H9 (cell line): ENCODE results near the gene ROR1. TPM values are rescaled to one million over a fixed set of nuclear protein-coding genes. Genes with fewer than 3 reads are reported as not detected.

Experiments used
- DNase-seq: peaks from one replicate; pipeline ENCODE4 v3.0.0-alpha.2; 2017
- H2AFZ ChIP-seq: one replicate; pipeline ENCODE4 v1.6.1; 2013; ENCODE audit warnings: mild to moderate bottlenecking, low read length, control low read depth, moderate library complexity
- H2AK5ac ChIP-seq: 2 replicates; pipeline ENCODE4 v1.6.1; 2013; ENCODE audit warnings: low read length, control low read depth, mixed read lengths; ENCODE audit not compliant: insufficient read length
- H2BK120ac ChIP-seq: one replicate; pipeline ENCODE4 v1.6.1; 2013; ENCODE audit warnings: low read depth, mild to moderate bottlenecking, low read length, control low read depth, inconsistent platforms; ENCODE audit not compliant: poor library complexity, severe bottlenecking
- H2BK12ac ChIP-seq: 2 replicates; pipeline ENCODE4 v1.6.1; 2013; ENCODE audit warnings: low read length, control low read depth, mixed read lengths, low read depth; ENCODE audit not compliant: insufficient read length
- H2BK15ac ChIP-seq: 2 replicates; pipeline ENCODE4 v1.6.1; 2013; ENCODE audit warnings: low read depth, low read length, control low read depth
- H2BK20ac ChIP-seq: one replicate; pipeline ENCODE4 v1.6.1; 2013; ENCODE audit warnings: low read depth, mild to moderate bottlenecking, low read length, control low read depth, inconsistent platforms; ENCODE audit not compliant: poor library complexity, severe bottlenecking
- H2BK5ac ChIP-seq: 2 replicates; pipeline ENCODE4 v1.6.1; 2013; ENCODE audit warnings: low read length, control low read depth, mixed read lengths; ENCODE audit not compliant: insufficient read length
- H3K14ac ChIP-seq: 2 replicates; pipeline ENCODE4 v1.6.1; 2013; ENCODE audit warnings: low read length, control low read depth; ENCODE audit not compliant: insufficient read depth
- H3K18ac ChIP-seq: 2 replicates; pipeline ENCODE4 v1.6.1; 2013; ENCODE audit warnings: low read depth, mild to moderate bottlenecking, mixed read lengths, low read length, control low read depth; ENCODE audit not compliant: insufficient read length
- H3K23ac ChIP-seq: 2 replicates; pipeline ENCODE4 v1.6.1; 2013; ENCODE audit warnings: low read length, control low read depth, mixed read lengths, low read depth; ENCODE audit not compliant: insufficient read length
- H3K23me2 ChIP-seq: 2 replicates; pipeline ENCODE4 v1.6.1; 2013; ENCODE audit warnings: low read depth, mild to moderate bottlenecking, mixed read lengths, low read length, control low read depth; ENCODE audit not compliant: insufficient read length, poor library complexity, severe bottlenecking
- H3K27ac ChIP-seq: 2 replicates; pipeline ENCODE4 v1.5.1; 2013; ENCODE audit warnings: low read length, control low read depth, mixed read lengths, low read depth; ENCODE audit not compliant: insufficient read length
- H3K27me3 ChIP-seq: 2 replicates; pipeline ENCODE4 v1.6.1; 2013; ENCODE audit warnings: low read length, control low read depth, inconsistent platforms; ENCODE audit not compliant: insufficient read depth
- H3K4ac ChIP-seq: 2 replicates; pipeline ENCODE4 v1.6.1; 2013; ENCODE audit warnings: low read depth, mild to moderate bottlenecking, control low read depth, inconsistent platforms, low read length, moderate library complexity
- H3K4me1 ChIP-seq: 2 replicates; pipeline ENCODE4 v1.6.1; 2013; ENCODE audit warnings: low read length, control low read depth, inconsistent platforms; ENCODE audit not compliant: insufficient read depth
- H3K4me2 ChIP-seq: 2 replicates; pipeline ENCODE4 v1.6.1; 2013; ENCODE audit warnings: low read length, control low read depth, mixed read lengths; ENCODE audit not compliant: insufficient read length, insufficient read depth
- H3K56ac ChIP-seq: 2 replicates; pipeline ENCODE4 v1.6.1; 2013; ENCODE audit warnings: low read depth, mild to moderate bottlenecking, mixed read lengths, low read length, control low read depth; ENCODE audit not compliant: insufficient read length
- H3K79me1 ChIP-seq: 2 replicates; pipeline ENCODE4 v1.6.1; 2013; ENCODE audit warnings: low read depth, mild to moderate bottlenecking, moderate library complexity, low read length, control low read depth, inconsistent platforms; ENCODE audit not compliant: insufficient read depth, poor library complexity, severe bottlenecking
- H3K79me2 ChIP-seq: 2 replicates; pipeline ENCODE4 v1.6.1; 2013; ENCODE audit warnings: low read length, control low read depth, inconsistent platforms; ENCODE audit not compliant: insufficient read depth
- H3K9ac ChIP-seq: 2 replicates; pipeline ENCODE4 v1.6.1; 2013; ENCODE audit warnings: low read length, control low read depth, mixed read lengths; ENCODE audit not compliant: insufficient read length; ENCODE audit errors: extremely low read depth
- H3K9me3 ChIP-seq: one replicate; pipeline ENCODE4 v1.6.1; 2013; ENCODE audit warnings: low read depth, low read length, inconsistent platforms; ENCODE audit not compliant: control insufficient read depth
- H3T11ph ChIP-seq: one replicate; pipeline ENCODE4 v1.6.1; 2013; ENCODE audit warnings: mild to moderate bottlenecking, low read length, control low read depth, inconsistent platforms
- H4K20me1 ChIP-seq: one replicate; pipeline ENCODE4 v1.6.1; 2013; ENCODE audit not compliant: control insufficient read depth, insufficient read length, insufficient read depth
- H4K5ac ChIP-seq: 2 replicates; pipeline ENCODE4 v1.6.1; 2013; ENCODE audit warnings: low read depth, mild to moderate bottlenecking, mixed read lengths, low read length, control low read depth; ENCODE audit not compliant: insufficient read length
- H4K8ac ChIP-seq: replicated peaks from 2 replicates; pipeline ENCODE4 v1.6.1; 2013; ENCODE audit warnings: low read length, control low read depth, mixed read lengths, low read depth; ENCODE audit not compliant: insufficient read length
- H4K91ac ChIP-seq: 2 replicates; pipeline ENCODE4 v1.6.1; 2013; ENCODE audit warnings: low read depth, mild to moderate bottlenecking, moderate library complexity, mixed read lengths, low read length, control low read depth; ENCODE audit not compliant: insufficient read length
- H3K27ac Mint-ChIP-seq, 3 experiments: 2 replicates in 2 of 3; 3 replicates in 1 of 3; pipeline ENCODE4 v1.8.0; 2020 to 2021; ENCODE audit warnings: mixed read lengths in 3 of 3, mild to moderate bottlenecking in 1 of 3, moderate library complexity in 1 of 3
- H3K27me3 Mint-ChIP-seq: 2 replicates; pipeline ENCODE4 v1.8.0; 2021; ENCODE audit warnings: low read depth, mild to moderate bottlenecking, moderate library complexity, mixed read lengths
- H3K36me3 Mint-ChIP-seq, 3 experiments: 2 replicates in 2 of 3; 3 replicates in 1 of 3; pipeline ENCODE4 v1.8.0; 2020 to 2021; ENCODE audit warnings: low read depth in 3 of 3, mixed read lengths in 3 of 3; ENCODE audit not compliant: insufficient read depth in 1 of 3
- H3K4me1 Mint-ChIP-seq, 2 experiments: 2 replicates each; pipeline ENCODE4 v1.8.0; 2020; ENCODE audit warnings: mixed read lengths in 2 of 2
- H3K4me3 Mint-ChIP-seq, 2 experiments: 2 replicates in 1 of 2; 3 replicates in 1 of 2; pipeline ENCODE4 v1.8.0; 2020 to 2021; ENCODE audit warnings: mild to moderate bottlenecking in 2 of 2, mixed read lengths in 2 of 2, moderate library complexity in 1 of 2
- H3K9me3 Mint-ChIP-seq, 2 experiments: 2 replicates in 1 of 2; 3 replicates in 1 of 2; pipeline ENCODE4 v1.8.0; 2020; ENCODE audit warnings: mild to moderate bottlenecking in 2 of 2, mixed read lengths in 2 of 2, moderate library complexity in 1 of 2
- WGBS: extraction: QIAGEN DNeasy Blood & Tissue Kit; methylation state at CpG from one replicate; pipeline ENCODE4 v1.1.7; 2013; ENCODE audit warnings: missing lambda C conversion rate, low lambda C conversion rate, mixed read lengths; ENCODE audit not compliant: insufficient read length; ENCODE audit errors: extremely low coverage; 5-methylcytosine and 5-hydroxymethylcytosine counted together
- total RNA-seq: library from RNA; stranded (reverse); gene quantifications from 2 replicates; pipeline ENCODE4 v1.2.1, GENCODE V29; 2021
- TF ChIP-seq, protein P1 (sequence below): fragments of 200-600 bp; sonication (generic); conservative IDR thresholded peaks from 3 replicates; pipeline ENCODE4 v1.8.0; 2021; ENCODE audit warnings: antibody characterized with exemption, mild to moderate bottlenecking

Gene ROR1
- total RNA-seq, 1 experiment from 2014 or later: 75.9 TPM

- no CpG with 5 or more reads among the region's 10 CpGs for WGBS
Measured at GRCh38 chr1:64139877-64140276, 366.1 kb downstream of the ROR1 start.

More at GRCh38 chr1:64139877-64140276, 366.1 kb downstream of the ROR1 start:
- no peak overlapping the region for H4K8ac ChIP-seq
- no peak overlapping the region for H2BK20ac ChIP-seq
- H3K9ac ChIP-seq: no peak overlapping the region
- H3K9me3 ChIP-seq: no peaks in the 10 kb centered on the region
- H3K4me2 ChIP-seq: no peak overlapping the region
- no peaks in the 10 kb centered on the region for H3K4me1 ChIP-seq
- H3K23me2 ChIP-seq: no peaks in the 10 kb centered on the region
- H4K20me1 ChIP-seq: no peaks in the 10 kb centered on the region
- no peak overlapping the region for H4K91ac ChIP-seq
- TF ChIP-seq, protein P1, sequence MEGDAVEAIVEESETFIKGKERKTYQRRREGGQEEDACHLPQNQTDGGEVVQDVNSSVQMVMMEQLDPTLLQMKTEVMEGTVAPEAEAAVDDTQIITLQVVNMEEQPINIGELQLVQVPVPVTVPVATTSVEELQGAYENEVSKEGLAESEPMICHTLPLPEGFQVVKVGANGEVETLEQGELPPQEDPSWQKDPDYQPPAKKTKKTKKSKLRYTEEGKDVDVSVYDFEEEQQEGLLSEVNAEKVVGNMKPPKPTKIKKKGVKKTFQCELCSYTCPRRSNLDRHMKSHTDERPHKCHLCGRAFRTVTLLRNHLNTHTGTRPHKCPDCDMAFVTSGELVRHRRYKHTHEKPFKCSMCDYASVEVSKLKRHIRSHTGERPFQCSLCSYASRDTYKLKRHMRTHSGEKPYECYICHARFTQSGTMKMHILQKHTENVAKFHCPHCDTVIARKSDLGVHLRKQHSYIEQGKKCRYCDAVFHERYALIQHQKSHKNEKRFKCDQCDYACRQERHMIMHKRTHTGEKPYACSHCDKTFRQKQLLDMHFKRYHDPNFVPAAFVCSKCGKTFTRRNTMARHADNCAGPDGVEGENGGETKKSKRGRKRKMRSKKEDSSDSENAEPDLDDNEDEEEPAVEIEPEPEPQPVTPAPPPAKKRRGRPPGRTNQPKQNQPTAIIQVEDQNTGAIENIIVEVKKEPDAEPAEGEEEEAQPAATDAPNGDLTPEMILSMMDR: no peak
- no peak overlapping the region for H3K27ac Mint-ChIP-seq
- no peak overlapping the region for H4K5ac ChIP-seq
- H2AK5ac ChIP-seq: no peak overlapping the region
- no peak overlapping the region for H3K27ac ChIP-seq
- H3T11ph ChIP-seq: no peak overlapping the region
- no peaks in the 10 kb centered on the region for H3K79me1 ChIP-seq
- no peak overlapping the region for H2BK5ac ChIP-seq
- H3K4me1 Mint-ChIP-seq: peaks cover 8 to 13% of the 10 kb centered on the region in 2 experiments
- no peaks in the 10 kb centered on the region for H3K27me3 ChIP-seq
- H3K4ac ChIP-seq: no peak overlapping the region
- no peak overlapping the region for H2BK120ac ChIP-seq
- no peak overlapping the region for H2AFZ ChIP-seq
- H3K4me3 Mint-ChIP-seq: no peak overlapping the region
- H2BK15ac ChIP-seq: no peak overlapping the region
- no peak overlapping the region for H3K18ac ChIP-seq
- H3K56ac ChIP-seq: no peak overlapping the region
- H3K79me2 ChIP-seq: no peaks in the 10 kb centered on the region
- peaks cover 45 to 65% (median 59%) of the 10 kb centered on the region in 3 experiments for H3K36me3 Mint-ChIP-seq
- no peak overlapping the region for H2BK12ac ChIP-seq
- no peaks in the 10 kb centered on the region for H3K27me3 Mint-ChIP-seq
- DNase-seq: no peak
- no peaks in the 10 kb centered on the region for H3K9me3 Mint-ChIP-seq
- H3K23ac ChIP-seq: no peak overlapping the region
- H3K14ac ChIP-seq: no peak overlapping the region
